ENCODE results near the gene STK32A. TPM values are rescaled to one million over a fixed set of nuclear protein-coding genes. Genes with fewer than 3 reads are reported as not detected.

The STK32A gene
- polyA plus RNA-seq, 2 of the 4 experiments (the other 2 are of a cell fraction): 0.45 to 1.2 TPM

DNA sequence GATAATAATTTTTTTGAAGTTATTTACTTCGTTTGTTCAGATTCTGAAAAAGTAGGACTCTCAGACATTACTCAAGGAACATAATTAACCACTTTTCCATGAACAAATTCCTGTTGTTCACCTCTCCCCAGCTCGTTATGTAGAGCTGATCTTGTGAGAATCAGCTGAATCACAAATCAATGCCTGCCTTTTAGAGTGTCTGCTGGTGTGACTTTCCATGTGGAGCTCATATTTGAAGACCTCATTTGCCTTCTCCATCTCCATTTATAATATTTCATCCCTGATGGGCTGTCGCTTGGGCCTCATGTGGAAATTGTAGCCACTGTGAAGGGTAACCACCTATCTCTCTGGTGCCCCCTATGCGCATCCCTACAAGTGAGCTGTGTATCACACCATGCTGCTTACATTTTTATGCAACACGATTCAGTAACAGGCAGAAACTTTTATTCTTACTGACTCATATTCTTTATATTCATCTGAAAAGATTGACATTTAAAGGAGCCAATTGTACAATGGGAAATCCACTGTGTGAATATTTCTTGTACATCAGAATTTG, 111.3 kb downstream of the STK32A start:
- Histone ChIP-seq H3K4me3 (no peak overlapping the region), H3K4me1 (no peaks in the 10 kb centered on the region), H3K9me3 (no peaks in the 10 kb centered on the region), H3K27ac (no peak overlapping the region), H3K4me2 (no peak overlapping the region)
- POLR2A ChIA-PET: interaction anchor here (1.2 kb wide), 1 partner anchor 111 kb away, joined by 3 read pairs; the partner anchor contains the start of gene STK32A
- ATAC-seq (peak in 1 of 2 experiments; percentile 46; a peak in 1 of 6 replicates), DNase-seq (ENCODE audit: low read depth in 1 of 2, low spot score in 1 of 2) (no peak), FAIRE-seq (no peak)
- CTCF ChIA-PET: interaction anchor here (0.9 to 1.1 kb wide), 2 partner anchors 12 to 44 kb away, joined by 3 to 6 read pairs; no protein-coding TSS in a partner anchor
- TF ChIP-seq PHF8 (IDR thresholded peaks at IDR 0.05; ENCODE audit: borderline replicate concordance, low read depth) (no peak), RFX5 (IDR thresholded peaks at IDR 0.05) (no peak), CBX8 (IDR thresholded peaks at IDR 0.05) (no peak), EP300 (IDR thresholded peaks at IDR 0.05) (no peak), TP53 (CRISPR knock-in tag; IDR thresholded peaks at IDR 0.05) (no peak), EHMT2 (IDR thresholded peaks at IDR 0.05; ENCODE audit: low read depth) (no peak), MAZ (IDR thresholded peaks at IDR 0.05; ENCODE audit: borderline replicate concordance, low read depth, low read length) (no peak), MYC (IDR thresholded peaks at IDR 0.05; ENCODE audit: borderline replicate concordance, low read length) (no peak), CEBPB (IDR thresholded peaks at IDR 0.05) (no peak), HDAC2 (IDR thresholded peaks at IDR 0.05) (no peak), PBX3 (IDR thresholded peaks at IDR 0.05) (no peak), GATA3 (IDR thresholded peaks at IDR 0.05; ENCODE audit: borderline replicate concordance) (no peak), RAD21 (conservative IDR thresholded peaks at IDR 0.05 in 1 of 2, IDR thresholded peaks at IDR 0.05 in 1 of 2) (no peak), SMC3 (IDR thresholded peaks at IDR 0.05) (no peak), NFE2L2 (conservative IDR thresholded peaks at IDR 0.05; ENCODE audit: low read length) (no peak), USF2 (IDR thresholded peaks at IDR 0.05) (no peak), RNF2 (IDR thresholded peaks at IDR 0.05; ENCODE audit: borderline replicate concordance, low read depth) (no peak), CBX2 (IDR thresholded peaks at IDR 0.05; ENCODE audit: borderline replicate concordance, low read depth) (no peak)
- TF ChIP-seq, protein P1, sequence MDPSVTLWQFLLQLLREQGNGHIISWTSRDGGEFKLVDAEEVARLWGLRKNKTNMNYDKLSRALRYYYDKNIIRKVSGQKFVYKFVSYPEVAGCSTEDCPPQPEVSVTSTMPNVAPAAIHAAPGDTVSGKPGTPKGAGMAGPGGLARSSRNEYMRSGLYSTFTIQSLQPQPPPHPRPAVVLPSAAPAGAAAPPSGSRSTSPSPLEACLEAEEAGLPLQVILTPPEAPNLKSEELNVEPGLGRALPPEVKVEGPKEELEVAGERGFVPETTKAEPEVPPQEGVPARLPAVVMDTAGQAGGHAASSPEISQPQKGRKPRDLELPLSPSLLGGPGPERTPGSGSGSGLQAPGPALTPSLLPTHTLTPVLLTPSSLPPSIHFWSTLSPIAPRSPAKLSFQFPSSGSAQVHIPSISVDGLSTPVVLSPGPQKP (IDR thresholded peaks at IDR 0.05; ENCODE audit: low read depth, low read length): no peak
- 31% methylated on average over 5 of the region's 5 CpGs for WGBS (ENCODE audit: missing lambda C conversion rate)

DNA sequence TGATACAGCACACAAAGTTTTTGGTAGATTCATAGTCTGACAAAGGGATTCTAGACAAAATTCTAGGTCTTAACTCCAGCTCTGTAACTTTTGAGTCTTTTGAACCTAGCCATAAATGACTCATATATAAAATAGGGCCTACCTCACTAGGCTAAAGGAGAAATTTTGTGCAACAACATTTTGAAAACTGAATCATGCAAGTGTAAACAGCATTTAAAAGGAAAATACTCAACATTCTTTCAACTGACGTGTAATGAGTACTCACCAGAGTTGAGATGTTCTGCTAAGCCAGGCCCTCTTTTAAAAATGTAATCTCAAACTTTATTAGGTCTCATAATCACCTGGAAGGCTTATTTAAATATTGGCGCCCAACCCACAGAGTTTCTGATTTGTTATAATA, 113.2 kb downstream of the STK32A start:
- ATAC-seq: peak in 1 of 2 experiments; percentile 48; a peak in 2 of 6 replicates
- 0 out of 2 replicates have a peak, but pooled peaks have one; percentile 16 for TF ChIP-seq FOSL2 (IDR thresholded peaks at IDR 0.05)
- peak; percentile 31; the same call in 1 of the 2 replicates for TF ChIP-seq FOSL2 (CRISPR knock-in tag; IDR thresholded peaks at IDR 0.05)
- TF ChIP-seq NFE2L2 (conservative IDR thresholded peaks at IDR 0.05; ENCODE audit: low read length): no peak
- no peak for TF ChIP-seq MAFK (IDR thresholded peaks at IDR 0.05; ENCODE audit: partially characterized antibody)
- no peak for TF ChIP-seq HEYL (CRISPR knock-in tag; IDR thresholded peaks at IDR 0.05)
- peak; percentile 32; the same call in 1 of the 2 replicates for TF ChIP-seq JUNB (IDR thresholded peaks at IDR 0.05)
- TF ChIP-seq NPAS2 (CRISPR knock-in tag; IDR thresholded peaks at IDR 0.05; ENCODE audit: borderline replicate concordance): no peak
- TF ChIP-seq KDM1A (IDR thresholded peaks at IDR 0.05; ENCODE audit: low read depth): no peak
- TF ChIP-seq KDM5A (IDR thresholded peaks at IDR 0.05): no peak
- TF ChIP-seq CHD2 (IDR thresholded peaks at IDR 0.05; ENCODE audit: low read length, partially characterized antibody): no peak

More for the DNA sequence above, 113.2 kb downstream of the STK32A start:
- ChIA-PET CTCF (interaction anchor here (1.6 kb wide), 1 partner anchor 66 kb away, joined by 4 read pairs; no protein-coding TSS in a partner anchor), POLR2A (no interaction called here)
- no peaks in the 10 kb centered on the region for H3K9me3 ChIP-seq
- DNase-seq (ENCODE audit: low read depth in 1 of 2, low spot score in 1 of 2): no peak
- H3K4me2 ChIP-seq: 0 out of 3 replicates have a peak overlapping the region, but pooled peaks have one; percentile 19
- no peak overlapping the region for H3K4me3 ChIP-seq
- no peak for FAIRE-seq
- 46% methylated on average over 2 of the region's 2 CpGs for WGBS (ENCODE audit: missing lambda C conversion rate)
- no peaks in the 10 kb centered on the region for H3K4me1 ChIP-seq
- H3K27ac ChIP-seq: no peak overlapping the region

Data from A549 (cell line).